GM10266 (cell line): ENCODE measurements around the gene SDF2.

Experiments used
- DNase-seq: peaks from one replicate; pipeline ENCODE4 v3.0.0; 2012; ENCODE audit errors: extremely low spot score
- CTCF ChIP-seq: IDR thresholded peaks from 2 replicates; pipeline ENCODE4 v1.5.1; 2012; ENCODE audit warnings: mild to moderate bottlenecking, low read depth; ENCODE audit not compliant: control insufficient read depth, insufficient read depth; ENCODE audit errors: missing control alignments

SDF2 gene

GRCh38 chr17:28644787-28645575 lies 16.7 kb downstream of the SDF2 start, which contains the start of gene BLTP2:
BLTP2 (minus strand) TSS chr17:28645158; CDS start chr17:28645056, 102 bp downstream.
- no peak for TF ChIP-seq CTCF
- DNase-seq: peak; percentile 99

GRCh38 chr17:28643983-28644786 lies 17.5 kb downstream of the SDF2 start:
- DNase-seq: peak; percentile 63
- no peak for TF ChIP-seq CTCF

- TF ChIP-seq CTCF: no peak
- DNase-seq: no peak
Measured at GRCh38 chr17:28641579-28641978, 20.1 kb downstream of the SDF2 start.

- TF ChIP-seq CTCF: no peak
- DNase-seq: no peak
Measured at GRCh38 chr17:28635506-28635905, 26.2 kb downstream of the SDF2 start.

- no peak for DNase-seq
- no peak for TF ChIP-seq CTCF
Measured at GRCh38 chr17:28634206-28634865, 27.4 kb downstream of the SDF2 start.

GRCh38 chr17:28626818-28627217 lies 34.9 kb downstream of the SDF2 start:
- DNase-seq: no peak
- no peak for TF ChIP-seq CTCF
